SK-N-SH treated with all-trans-retinoic acid at 6 μM for 48 hours (cell line): Measurements from ENCODE around the gene PRPF40B.

ENCODE experiments used
- ARNTL ChIP-seq: fragments of 450-650 bp; formaldehyde crosslinking; IDR thresholded peaks from 2 replicates; pipeline ENCODE4 v1.5.0; 2020; ENCODE audit warnings: low read depth, mild to moderate bottlenecking, moderate library complexity, borderline replicate concordance
- ESRRG ChIP-seq: fragments of 250-450 bp; sonication (Bioruptor Pico); IDR thresholded peaks from 2 replicates; pipeline ENCODE4 v1.6.1; 2021; ENCODE audit warnings: mild to moderate bottlenecking
- GLIS3 ChIP-seq: fragments of 250-450 bp; sonication (Bioruptor Pico); IDR thresholded peaks from 2 replicates; pipeline ENCODE4 v1.5.0; 2020; ENCODE audit warnings: mild to moderate bottlenecking, moderate library complexity
- RARB ChIP-seq: fragments of 250-450 bp; sonication (Bioruptor Pico); IDR thresholded peaks from 2 replicates; pipeline ENCODE4 v1.8.0; 2021; ENCODE audit warnings: mild to moderate bottlenecking, moderate library complexity
- SNAI2 ChIP-seq: fragments of 250-450 bp; sonication (Bioruptor Pico); IDR thresholded peaks from 2 replicates; pipeline ENCODE4 v1.5.0; 2020; ENCODE audit warnings: mild to moderate bottlenecking, moderate library complexity
- TCF4 ChIP-seq: fragments of 250-450 bp; sonication (Bioruptor Pico); IDR thresholded peaks from 2 replicates; pipeline ENCODE4 v1.8.0; 2021; ENCODE audit warnings: mild to moderate bottlenecking, moderate library complexity, borderline replicate concordance
- TOX ChIP-seq: fragments of 250-450 bp; sonication (Bioruptor Pico); IDR thresholded peaks from 2 replicates; pipeline ENCODE4 v1.8.0; 2021; ENCODE audit warnings: mild to moderate bottlenecking, moderate library complexity, borderline replicate concordance
- ZC3H10 ChIP-seq: fragments of 250-450 bp; sonication (Bioruptor Pico); IDR thresholded peaks from 2 replicates; pipeline ENCODE4 v1.5.1; 2021; ENCODE audit warnings: mild to moderate bottlenecking, moderate library complexity
- ZFP3 ChIP-seq: fragments of 250-450 bp; sonication (Bioruptor Pico); IDR thresholded peaks from 2 replicates; pipeline ENCODE4 v1.5.0; 2020; ENCODE audit warnings: mild to moderate bottlenecking, moderate library complexity
- ZNF565 ChIP-seq: fragments of 450-650 bp; formaldehyde crosslinking; conservative IDR thresholded peaks from 2 replicates; pipeline ENCODE4 v1.5.0; 2020; ENCODE audit warnings: low read depth, mild to moderate bottlenecking, moderate library complexity
- ZNF8 ChIP-seq: fragments of 450-650 bp; formaldehyde crosslinking; IDR thresholded peaks from 2 replicates; pipeline ENCODE4 v1.5.0; 2020; ENCODE audit warnings: mild to moderate bottlenecking, moderate library complexity
- TF ChIP-seq, protein P1 (sequence below): fragments of 250-450 bp; sonication (Bioruptor Pico); IDR thresholded peaks from 2 replicates; pipeline ENCODE4 v1.5.1; 2020; ENCODE audit warnings: low read depth, mild to moderate bottlenecking, moderate library complexity
- TF ChIP-seq, protein P2 (sequence below): fragments of 250-450 bp; sonication (Bioruptor Pico); IDR thresholded peaks from 2 replicates; pipeline ENCODE4 v1.8.0; 2020; ENCODE audit warnings: mild to moderate bottlenecking, moderate library complexity, borderline replicate concordance
- TF ChIP-seq, protein P3 (sequence below): fragments of 250-450 bp; sonication (Bioruptor Pico); IDR thresholded peaks from 2 replicates; pipeline ENCODE4 v1.8.0; 2021; ENCODE audit warnings: low read depth, mild to moderate bottlenecking, moderate library complexity, borderline replicate concordance

DNA sequence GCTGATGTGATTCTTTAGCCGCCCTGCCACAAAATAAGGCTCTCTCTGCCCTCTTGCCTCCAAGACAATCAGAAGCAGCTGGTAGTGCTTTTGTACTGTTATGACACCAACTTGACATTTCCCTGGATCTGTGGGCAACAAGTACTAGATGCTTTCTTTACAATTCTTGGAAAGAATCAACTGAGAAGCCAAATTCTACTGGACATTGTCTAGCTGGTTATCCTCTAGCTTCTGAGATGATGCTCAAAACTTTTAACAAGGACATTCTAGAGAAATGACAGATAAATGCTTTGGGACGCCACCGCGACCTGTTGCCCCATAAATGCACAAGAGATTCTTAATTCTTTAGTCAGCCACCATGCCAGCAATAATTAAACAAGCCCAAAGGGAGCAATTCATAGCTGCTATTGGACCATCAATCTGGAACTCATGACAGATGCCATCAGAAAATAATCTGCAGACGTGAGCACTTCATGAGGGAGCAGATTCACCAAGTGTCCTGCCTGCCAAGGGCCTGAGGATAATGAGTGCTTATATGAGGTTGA lies 61.0 kb downstream of the PRPF40B start:
- TF ChIP-seq ARNTL (CRISPR knock-in tag), result no peak
- TF ChIP-seq, protein P1, sequence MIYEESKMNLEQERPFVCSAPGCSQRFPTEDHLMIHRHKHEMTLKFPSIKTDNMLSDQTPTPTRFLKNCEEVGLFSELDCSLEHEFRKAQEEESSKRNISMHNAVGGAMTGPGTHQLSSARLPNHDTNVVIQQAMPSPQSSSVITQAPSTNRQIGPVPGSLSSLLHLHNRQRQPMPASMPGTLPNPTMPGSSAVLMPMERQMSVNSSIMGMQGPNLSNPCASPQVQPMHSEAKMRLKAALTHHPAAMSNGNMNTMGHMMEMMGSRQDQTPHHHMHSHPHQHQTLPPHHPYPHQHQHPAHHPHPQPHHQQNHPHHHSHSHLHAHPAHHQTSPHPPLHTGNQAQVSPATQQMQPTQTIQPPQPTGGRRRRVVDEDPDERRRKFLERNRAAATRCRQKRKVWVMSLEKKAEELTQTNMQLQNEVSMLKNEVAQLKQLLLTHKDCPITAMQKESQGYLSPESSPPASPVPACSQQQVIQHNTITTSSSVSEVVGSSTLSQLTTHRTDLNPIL (CRISPR knock-in tag), result no peak
- no peak for TF ChIP-seq TOX
- no peak for TF ChIP-seq ZFP3 (CRISPR knock-in tag)
- TF ChIP-seq ZC3H10 (CRISPR knock-in tag), result no peak
- no peak for TF ChIP-seq GLIS3 (CRISPR knock-in tag)
- TF ChIP-seq, protein P2, sequence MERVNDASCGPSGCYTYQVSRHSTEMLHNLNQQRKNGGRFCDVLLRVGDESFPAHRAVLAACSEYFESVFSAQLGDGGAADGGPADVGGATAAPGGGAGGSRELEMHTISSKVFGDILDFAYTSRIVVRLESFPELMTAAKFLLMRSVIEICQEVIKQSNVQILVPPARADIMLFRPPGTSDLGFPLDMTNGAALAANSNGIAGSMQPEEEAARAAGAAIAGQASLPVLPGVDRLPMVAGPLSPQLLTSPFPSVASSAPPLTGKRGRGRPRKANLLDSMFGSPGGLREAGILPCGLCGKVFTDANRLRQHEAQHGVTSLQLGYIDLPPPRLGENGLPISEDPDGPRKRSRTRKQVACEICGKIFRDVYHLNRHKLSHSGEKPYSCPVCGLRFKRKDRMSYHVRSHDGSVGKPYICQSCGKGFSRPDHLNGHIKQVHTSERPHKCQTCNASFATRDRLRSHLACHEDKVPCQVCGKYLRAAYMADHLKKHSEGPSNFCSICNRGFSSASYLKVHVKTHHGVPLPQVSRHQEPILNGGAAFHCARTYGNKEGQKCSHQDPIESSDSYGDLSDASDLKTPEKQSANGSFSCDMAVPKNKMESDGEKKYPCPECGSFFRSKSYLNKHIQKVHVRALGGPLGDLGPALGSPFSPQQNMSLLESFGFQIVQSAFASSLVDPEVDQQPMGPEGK (CRISPR knock-in tag), result no peak
- TF ChIP-seq TCF4 (CRISPR knock-in tag), result no peak
- no peak for TF ChIP-seq ZNF565 (CRISPR knock-in tag)
- TF ChIP-seq, protein P3, sequence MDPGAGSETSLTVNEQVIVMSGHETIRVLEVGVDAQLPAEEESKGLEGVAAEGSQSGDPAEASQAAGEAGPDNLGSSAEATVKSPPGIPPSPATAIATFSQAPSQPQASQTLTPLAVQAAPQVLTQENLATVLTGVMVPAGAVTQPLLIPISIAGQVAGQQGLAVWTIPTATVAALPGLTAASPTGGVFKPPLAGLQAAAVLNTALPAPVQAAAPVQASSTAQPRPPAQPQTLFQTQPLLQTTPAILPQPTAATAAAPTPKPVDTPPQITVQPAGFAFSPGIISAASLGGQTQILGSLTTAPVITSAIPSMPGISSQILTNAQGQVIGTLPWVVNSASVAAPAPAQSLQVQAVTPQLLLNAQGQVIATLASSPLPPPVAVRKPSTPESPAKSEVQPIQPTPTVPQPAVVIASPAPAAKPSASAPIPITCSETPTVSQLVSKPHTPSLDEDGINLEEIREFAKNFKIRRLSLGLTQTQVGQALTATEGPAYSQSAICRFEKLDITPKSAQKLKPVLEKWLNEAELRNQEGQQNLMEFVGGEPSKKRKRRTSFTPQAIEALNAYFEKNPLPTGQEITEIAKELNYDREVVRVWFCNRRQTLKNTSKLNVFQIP (CRISPR knock-in tag), result no peak
- no peak for TF ChIP-seq ESRRG (CRISPR knock-in tag)
- no peak for TF ChIP-seq SNAI2 (CRISPR knock-in tag)
- TF ChIP-seq RARB, result no peak
- no peak for TF ChIP-seq ZNF8 (CRISPR knock-in tag)
